ENCODE measurements around the gene SLC25A34.
A peak's percentile ranks its signal among the peaks of the same experiment; 100 is the strongest.
"Not testable (repeated sequence)": the region's sequence is repeated elsewhere in the genome, so short reads cannot be mapped to it uniquely, and the experiment has no call there.

SLC25A34 gene

GRCh38 chr1:15736038-15736891 lies at the start of gene SLC25A34:
TSS of gene SLC25A34 (plus strand) at chr1:15736258. CDS start at chr1:15736486, 228 bp downstream.
- H3K27ac Mint-ChIP-seq: no peak within 1 kb of the TSS
- H3K9me3 Mint-ChIP-seq: no peaks in the 10 kb centered on the region

GRCh38 chr1:15687446-15687845 lies 48.6 kb upstream of the SLC25A34 start:
- Mint-ChIP-seq H3K27me3 (no peaks in the 10 kb centered on the region), H3K27ac (peak overlapping the region; percentile 52), H3K9me3 (no peaks in the 10 kb centered on the region), H3K36me3 (ENCODE audit: low read depth) (peaks cover 19% of the 10 kb centered on the region), H3K4me1 (ENCODE audit: low read depth) (peaks cover 42% of the 10 kb centered on the region), H3K4me3 (no peak overlapping the region)

More at GRCh38 chr1:15736038-15736891, at the start of gene SLC25A34:
- H3K36me3 Mint-ChIP-seq (ENCODE audit: low read depth): peaks cover 7% of the 10 kb centered on the region
- H3K27me3 Mint-ChIP-seq: no peaks in the 10 kb centered on the region
- H3K4me1 Mint-ChIP-seq (ENCODE audit: low read depth): no peaks in the 10 kb centered on the region
- H3K4me3 Mint-ChIP-seq: no peak within 1 kb of the TSS

- no peaks in the 10 kb centered on the region for H3K9me3 Mint-ChIP-seq
- peaks cover 27% of the 10 kb centered on the region for H3K36me3 Mint-ChIP-seq (ENCODE audit: low read depth)
- H3K27ac Mint-ChIP-seq: no peak overlapping the region
- no peaks in the 10 kb centered on the region for H3K27me3 Mint-ChIP-seq
- H3K4me3 Mint-ChIP-seq: no peak overlapping the region
- peaks cover 44% of the 10 kb centered on the region for H3K4me1 Mint-ChIP-seq (ENCODE audit: low read depth)
These were observed 45.7 kb upstream of the SLC25A34 start for GRCh38 chr1:15690317-15690716.

GRCh38 chr1:15691434-15692032 lies 44.5 kb upstream of the SLC25A34 start:
- H3K4me1 Mint-ChIP-seq (ENCODE audit: low read depth): peaks cover 36% of the 10 kb centered on the region

GRCh38 chr1:15692121-15692682 lies 43.9 kb upstream of the SLC25A34 start:
- Mint-ChIP-seq H3K27ac (peak overlapping the region; percentile 26), H3K4me3 (no peak overlapping the region), H3K9me3 (no peaks in the 10 kb centered on the region), H3K4me1 (ENCODE audit: low read depth) (peaks cover 39% of the 10 kb centered on the region), H3K27me3 (no peaks in the 10 kb centered on the region), H3K36me3 (ENCODE audit: low read depth) (peaks cover 21% of the 10 kb centered on the region)

More at GRCh38 chr1:15691434-15692032, 44.5 kb upstream of the SLC25A34 start:
- Mint-ChIP-seq H3K27ac (peak overlapping the region; percentile 26), H3K27me3 (no peaks in the 10 kb centered on the region), H3K9me3 (no peaks in the 10 kb centered on the region), H3K36me3 (ENCODE audit: low read depth) (peaks cover 21% of the 10 kb centered on the region), H3K4me3 (no peak overlapping the region)

GRCh38 chr1:15693371-15693770 lies 42.7 kb upstream of the SLC25A34 start:
- Mint-ChIP-seq H3K27ac (no peak overlapping the region), H3K27me3 (no peaks in the 10 kb centered on the region), H3K4me3 (no peak overlapping the region), H3K4me1 (ENCODE audit: low read depth) (peaks cover 37% of the 10 kb centered on the region), H3K36me3 (ENCODE audit: low read depth) (peaks cover 12% of the 10 kb centered on the region), H3K9me3 (no peaks in the 10 kb centered on the region)

GRCh38 chr1:15696956-15697521 lies 39.0 kb upstream of the SLC25A34 start:
- H3K27me3 Mint-ChIP-seq: no peaks in the 10 kb centered on the region
- peak overlapping the region; percentile 90 for H3K27ac Mint-ChIP-seq
- H3K9me3 Mint-ChIP-seq: no peaks in the 10 kb centered on the region
- H3K4me3 Mint-ChIP-seq: peak overlapping the region; percentile 74
- H3K4me1 Mint-ChIP-seq (ENCODE audit: low read depth): peaks cover 40% of the 10 kb centered on the region
- peaks cover 13% of the 10 kb centered on the region for H3K36me3 Mint-ChIP-seq (ENCODE audit: low read depth)

GRCh38 chr1:15698201-15698600 lies 37.9 kb upstream of the SLC25A34 start:
- Mint-ChIP-seq H3K27me3 (no peaks in the 10 kb centered on the region), H3K9me3 (no peaks in the 10 kb centered on the region), H3K27ac (no peak overlapping the region), H3K4me1 (ENCODE audit: low read depth) (peaks cover 37% of the 10 kb centered on the region), H3K36me3 (ENCODE audit: low read depth) (peaks cover 15% of the 10 kb centered on the region), H3K4me3 (no peak overlapping the region)

- not testable (repeated sequence) for H3K9me3 Mint-ChIP-seq, H3K27ac Mint-ChIP-seq, H3K4me3 Mint-ChIP-seq, H3K27me3 Mint-ChIP-seq
- peaks cover 36% of the 10 kb centered on the region for H3K4me1 Mint-ChIP-seq (ENCODE audit: low read depth)
- H3K36me3 Mint-ChIP-seq (ENCODE audit: low read depth): peaks cover 15% of the 10 kb centered on the region
These were observed 36.7 kb upstream of the SLC25A34 start for GRCh38 chr1:15699321-15699720.

GRCh38 chr1:15700508-15700907 lies 35.5 kb upstream of the SLC25A34 start:
- Mint-ChIP-seq H3K4me1 (ENCODE audit: low read depth) (peaks cover 25% of the 10 kb centered on the region), H3K4me3 (no peak overlapping the region), H3K36me3 (ENCODE audit: low read depth) (peaks cover 10% of the 10 kb centered on the region), H3K27ac (no peak overlapping the region), H3K27me3 (no peaks in the 10 kb centered on the region), H3K9me3 (no peaks in the 10 kb centered on the region)

- Mint-ChIP-seq H3K4me3 (no peak overlapping the region), H3K4me1 (ENCODE audit: low read depth) (peaks cover 23% of the 10 kb centered on the region), H3K27ac (no peak overlapping the region), H3K9me3 (no peaks in the 10 kb centered on the region), H3K36me3 (ENCODE audit: low read depth) (peaks cover 20% of the 10 kb centered on the region), H3K27me3 (no peaks in the 10 kb centered on the region)
These were observed 34.3 kb upstream of the SLC25A34 start for GRCh38 chr1:15701784-15702183.

- no peak overlapping the region for H3K4me3 Mint-ChIP-seq
- no peak overlapping the region for H3K27ac Mint-ChIP-seq
- H3K9me3 Mint-ChIP-seq: no peaks in the 10 kb centered on the region
- H3K36me3 Mint-ChIP-seq (ENCODE audit: low read depth): peaks cover 21% of the 10 kb centered on the region
- peaks cover 13% of the 10 kb centered on the region for H3K4me1 Mint-ChIP-seq (ENCODE audit: low read depth)
- H3K27me3 Mint-ChIP-seq: no peaks in the 10 kb centered on the region
These were observed 33.1 kb upstream of the SLC25A34 start for GRCh38 chr1:15702722-15703550.

- Mint-ChIP-seq H3K36me3 (ENCODE audit: low read depth) (peaks cover 21% of the 10 kb centered on the region), H3K27me3 (no peaks in the 10 kb centered on the region), H3K4me3 (no peak overlapping the region), H3K27ac (no peak overlapping the region), H3K9me3 (no peaks in the 10 kb centered on the region), H3K4me1 (ENCODE audit: low read depth) (peaks cover 11% of the 10 kb centered on the region)
These were observed 32.5 kb upstream of the SLC25A34 start for GRCh38 chr1:15703562-15703961.

GRCh38 chr1:15704526-15705183 lies 31.4 kb upstream of the SLC25A34 start:
- Mint-ChIP-seq H3K9me3 (no peaks in the 10 kb centered on the region), H3K36me3 (ENCODE audit: low read depth) (peaks cover 21% of the 10 kb centered on the region), H3K4me1 (ENCODE audit: low read depth) (peaks cover 8% of the 10 kb centered on the region), H3K27me3 (no peaks in the 10 kb centered on the region), H3K27ac (no peak overlapping the region), H3K4me3 (no peak overlapping the region)

Data from stimulated activated naive CD8-positive, alpha-beta T cell treated with anti-CD3 and anti-CD28 coated beads, Interleukin-15, Interleukin-2, amounts not matched to agents 100 ng/mL and 50 ng/mL, for 24 hours (primary cell).